Non-pigmented ciliary epithelial cell (primary cell): ENCODE measurements around the gene FAM210B.
A peak's percentile ranks its signal among the peaks of the same experiment; 100 is the strongest.
"Not testable (repeated sequence)": the region's sequence is repeated elsewhere in the genome, so short reads cannot be mapped to it uniquely, and the experiment has no call there.

Source experiments
- DNase-seq: peaks from one replicate; pipeline ENCODE4 v3.0.0-alpha.2; 2010; ENCODE audit warnings: low read depth

FAM210B gene

DNA sequence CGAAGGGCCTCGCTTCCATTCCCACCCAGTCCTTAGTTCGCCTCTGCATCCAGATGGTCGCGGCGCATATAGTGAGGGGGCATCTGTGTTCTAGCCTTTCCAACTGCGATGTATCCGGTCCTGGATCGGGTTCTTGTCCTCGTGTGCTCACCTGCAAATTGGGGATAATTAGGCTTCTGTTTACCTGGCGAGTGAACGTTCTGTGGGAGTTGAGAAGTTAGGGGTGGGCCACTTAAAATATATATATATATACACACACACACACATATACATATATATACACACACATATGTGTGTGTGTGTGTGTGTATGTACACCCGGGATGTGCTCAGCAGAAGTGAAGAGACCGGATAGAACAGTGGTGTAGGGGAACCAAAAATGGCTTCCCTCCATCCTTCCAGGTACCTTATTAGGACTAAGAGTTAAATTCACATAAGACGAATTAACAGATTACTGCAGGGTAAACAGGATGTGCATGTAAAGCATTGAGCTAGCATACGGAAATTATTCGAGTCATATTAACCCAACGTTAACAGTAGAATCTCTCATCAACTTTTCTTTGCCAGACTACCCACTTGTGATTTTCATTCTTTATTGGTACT, 34.2 kb downstream of the FAM210B start:
- no peak for DNase-seq

DNA sequence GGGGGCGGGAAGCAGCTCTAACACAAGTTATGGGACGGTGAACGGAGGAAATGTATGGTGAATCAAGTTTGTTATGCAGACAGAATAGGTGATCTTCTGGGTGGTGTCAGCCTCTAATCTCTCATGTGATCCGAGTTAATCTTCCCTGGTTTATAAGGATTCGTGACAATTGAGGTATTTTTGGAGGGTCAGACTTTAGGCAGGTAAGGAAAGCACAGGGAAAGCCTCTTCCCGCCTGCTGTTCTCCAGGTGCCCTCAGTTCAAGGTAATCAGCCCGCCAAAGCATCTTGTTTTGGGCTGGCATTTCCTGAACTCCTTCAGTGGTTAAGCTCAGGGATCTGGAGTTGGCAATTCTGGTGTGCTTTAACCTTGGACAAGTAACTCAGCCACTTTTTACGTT, 34.9 kb downstream of the FAM210B start:
- DNase-seq, result no peak

DNA sequence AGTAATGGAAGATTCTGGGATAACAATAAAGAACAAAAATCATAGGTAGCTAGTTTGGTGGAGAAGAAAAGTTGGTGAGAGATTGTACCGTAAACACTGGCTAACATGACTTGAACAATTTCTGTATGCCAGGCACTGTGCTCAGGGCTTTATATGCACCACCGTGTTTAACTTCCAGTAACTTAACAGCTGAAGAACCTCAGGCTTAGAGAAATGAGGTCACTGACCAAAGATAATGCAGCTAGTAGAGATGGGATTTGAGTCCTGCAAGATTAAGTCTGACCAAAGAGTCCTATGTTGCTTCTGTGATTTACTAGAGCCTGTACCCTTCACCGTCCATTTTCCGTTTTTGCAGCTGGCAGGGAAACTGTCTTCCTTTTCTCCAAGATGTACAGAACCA, 36.4 kb downstream of the FAM210B start:
- DNase-seq, result no peak

DNA sequence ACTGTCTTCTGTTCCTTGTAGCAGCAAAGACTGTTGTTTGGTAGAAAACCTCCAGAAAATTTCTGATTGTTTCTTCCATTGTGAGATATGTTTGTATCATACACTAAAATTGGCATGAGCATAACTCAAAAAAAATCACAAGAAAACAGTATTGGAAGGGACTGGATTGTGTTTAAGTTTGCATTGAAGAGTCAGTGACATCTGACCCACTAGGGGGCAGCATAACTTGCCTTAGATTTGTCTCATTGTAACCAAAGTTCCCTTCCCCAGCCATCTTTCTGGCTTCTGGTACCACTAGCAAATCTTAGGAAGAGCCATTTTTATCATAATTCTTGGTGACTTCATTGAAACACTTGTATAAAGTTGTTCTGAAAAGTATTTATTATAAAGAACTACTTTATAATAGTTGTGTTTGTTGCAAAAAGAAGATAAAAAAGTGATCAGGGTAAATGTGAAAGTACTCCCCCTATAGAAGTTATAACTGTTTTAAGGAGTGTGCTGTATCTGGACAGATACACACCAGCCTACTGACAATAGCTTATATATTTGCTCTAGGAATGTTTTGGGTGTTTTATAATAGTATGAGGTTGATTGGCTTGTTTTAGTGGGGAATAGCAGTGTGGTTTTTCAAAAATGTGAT, 41.3 kb downstream of the FAM210B start:
- DNase-seq, result peak; percentile 46

DNA sequence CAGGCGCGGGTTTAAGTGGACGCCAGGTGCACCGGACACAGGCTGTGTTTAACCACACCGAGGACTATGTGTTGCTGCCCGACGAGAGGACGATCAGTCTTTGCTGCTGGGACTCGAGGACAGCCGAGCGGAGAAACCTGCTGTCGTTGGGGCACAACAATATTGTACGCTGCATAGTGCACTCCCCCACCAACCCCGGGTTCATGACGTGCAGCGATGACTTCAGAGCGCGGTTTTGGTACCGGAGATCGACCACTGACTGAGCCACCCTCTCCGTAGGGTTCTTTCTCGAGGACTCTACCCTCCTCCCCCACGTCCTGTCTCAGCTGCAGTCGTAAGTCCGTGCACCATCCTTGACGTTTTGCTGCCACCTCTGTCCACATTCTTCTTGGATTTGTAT, 44.7 kb downstream of the FAM210B start:
- no peak for DNase-seq

DNA sequence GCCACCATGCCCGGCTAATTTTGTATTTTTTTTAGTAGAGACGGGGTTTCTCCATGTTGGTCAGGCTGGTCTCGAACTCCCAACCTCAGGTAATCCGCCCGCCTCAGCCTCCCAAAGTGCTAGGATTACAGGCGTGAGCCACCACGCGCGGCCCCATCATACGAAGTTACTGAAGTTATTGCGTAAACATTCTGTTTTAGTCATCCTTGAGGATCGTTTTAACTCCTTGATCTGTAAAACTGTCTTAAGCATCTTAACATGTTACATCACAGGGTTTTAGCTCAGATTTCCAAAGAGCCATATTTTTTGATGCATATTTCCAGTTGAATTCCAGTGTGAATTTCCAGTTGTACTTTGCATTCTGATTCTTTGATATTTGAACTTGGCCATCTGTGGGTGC, 46.6 kb downstream of the FAM210B start:
- not testable (repeated sequence) for DNase-seq

DNA sequence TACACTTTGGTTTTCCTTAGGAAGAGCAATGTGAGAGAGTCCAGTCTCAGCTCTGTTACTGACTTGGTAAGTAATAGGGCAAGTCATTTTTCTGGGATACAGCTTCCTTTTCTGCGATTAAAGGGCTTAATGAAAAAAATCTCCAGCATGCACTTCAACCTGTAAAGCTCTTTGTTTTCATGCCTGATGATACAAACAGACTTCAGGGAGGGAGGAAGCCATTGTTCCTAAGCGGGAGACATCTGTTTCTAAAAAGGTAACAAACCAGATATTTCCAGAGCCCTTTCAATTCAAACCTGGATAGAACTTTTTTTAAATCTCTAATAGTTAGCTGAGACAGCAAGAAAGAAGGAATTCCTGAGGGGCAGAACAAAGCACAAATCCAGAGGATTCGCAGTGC, 48.1 kb downstream of the FAM210B start:
- no peak for DNase-seq

DNA sequence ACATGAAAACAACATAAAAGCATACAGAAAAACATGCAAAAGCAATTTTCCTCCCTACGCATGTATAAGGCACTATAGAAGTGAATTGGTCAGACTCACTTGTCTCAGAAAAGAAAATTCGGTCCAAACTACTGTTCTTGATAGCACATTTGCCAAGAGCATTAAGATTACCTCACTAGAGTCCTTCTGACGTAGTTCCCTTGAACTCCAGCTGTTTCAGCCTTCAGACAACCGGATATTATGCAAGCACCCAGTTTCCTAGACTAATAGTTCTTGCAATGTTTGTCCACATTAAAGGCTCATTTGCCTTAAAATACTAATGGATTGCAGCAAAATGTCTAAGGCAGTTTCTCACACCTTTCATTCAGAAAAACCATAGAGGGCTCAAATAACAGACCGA, 50.7 kb downstream of the FAM210B start:
- DNase-seq, result no peak

DNA sequence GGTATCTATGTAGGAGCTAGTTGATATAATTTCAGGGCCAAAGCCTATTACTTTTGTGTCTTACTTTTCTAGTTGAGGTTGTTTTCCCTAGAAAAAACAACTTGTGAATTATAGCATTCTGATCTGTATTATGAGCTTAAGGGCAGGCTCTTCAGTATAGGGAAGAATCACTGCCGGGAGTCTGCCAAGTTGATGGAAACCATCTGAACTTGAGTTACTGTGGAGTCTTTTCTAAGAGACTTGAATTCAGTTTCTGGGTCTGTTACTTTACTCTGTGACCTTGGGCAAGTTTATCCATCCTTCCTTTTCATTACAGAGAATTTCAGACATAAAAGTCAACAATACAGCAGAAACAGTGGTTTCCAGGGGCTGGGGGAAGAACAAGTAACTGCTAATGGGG, 51.2 kb downstream of the FAM210B start:
- no peak for DNase-seq

DNA sequence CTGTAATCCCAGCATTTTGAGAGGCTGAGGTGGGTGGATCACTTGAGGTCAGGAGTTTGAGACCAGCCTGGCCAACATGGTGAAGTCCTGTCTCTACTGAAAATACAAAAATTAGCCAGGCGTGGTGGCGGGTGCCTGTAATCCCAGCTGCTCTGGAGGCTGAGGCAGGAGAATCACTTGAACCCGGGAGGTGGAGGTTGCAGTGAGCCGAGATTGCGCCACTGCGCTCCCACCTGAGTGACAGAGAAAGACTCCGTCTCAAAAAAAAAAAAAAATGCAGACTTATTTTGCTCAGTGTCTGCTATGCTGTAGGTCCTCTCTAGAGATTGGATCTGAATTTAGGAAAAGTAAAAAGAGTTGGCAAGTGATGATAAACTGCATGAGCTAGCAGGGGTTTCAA, 52.5 kb downstream of the FAM210B start:
- not testable (repeated sequence) for DNase-seq

DNA sequence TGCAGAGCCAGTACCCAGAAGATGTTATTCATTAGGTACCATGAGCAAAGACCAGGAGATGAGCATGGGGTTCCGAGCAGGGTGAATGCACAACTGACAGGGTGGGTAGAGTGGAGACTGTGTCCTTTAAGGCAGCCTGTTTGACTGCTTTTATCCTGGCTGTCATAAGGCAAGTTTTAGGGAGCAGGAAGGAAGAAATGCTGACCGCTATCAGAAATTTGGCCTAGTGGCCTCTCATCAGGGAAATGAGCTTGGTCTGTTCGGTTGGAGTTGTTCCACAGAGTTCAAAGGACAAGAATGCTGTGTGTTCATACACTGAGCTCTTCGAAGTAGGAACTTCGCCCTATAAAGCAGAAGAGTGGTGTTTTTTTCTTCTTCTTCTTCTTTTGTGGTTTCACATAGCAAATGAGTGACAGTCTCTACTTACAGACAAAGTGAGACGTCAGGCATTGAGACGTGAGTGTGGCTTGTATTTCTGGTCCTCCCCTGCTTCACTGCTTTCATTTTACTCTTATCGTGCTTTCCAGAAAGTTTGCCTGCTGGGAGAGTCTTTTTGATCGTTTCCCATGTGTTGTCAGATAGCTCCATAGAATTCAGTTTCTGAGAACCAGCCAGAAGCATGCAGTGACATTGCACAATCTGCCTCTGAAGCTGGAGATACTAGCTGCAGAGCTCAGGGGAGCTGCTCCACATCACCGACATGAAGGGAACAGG, 53.1 kb downstream of the FAM210B start, which contains the start of gene CASS4:
TSS of gene CASS4 (plus strand) at position 502 of the 714 bp plus-strand sequence. CDS start at position 701, 199 bp downstream.
- peak; percentile 57 for DNase-seq

DNA sequence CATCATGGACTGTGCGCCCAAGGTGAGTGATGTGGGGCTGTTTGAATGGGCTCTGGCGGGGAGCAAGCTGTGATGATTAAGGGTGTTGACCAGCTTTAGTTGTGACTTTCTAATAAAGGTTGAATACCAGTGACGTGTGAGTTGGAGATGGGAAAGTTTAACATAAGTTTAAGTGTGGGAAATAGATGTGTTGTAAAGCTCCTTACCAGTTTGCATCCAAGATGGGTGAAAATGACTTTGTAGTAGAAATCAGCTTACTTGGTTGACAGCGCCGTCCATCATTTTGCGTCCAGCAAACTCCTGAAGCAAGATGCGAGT, 53.7 kb downstream of the FAM210B start:
- no peak for DNase-seq

DNA sequence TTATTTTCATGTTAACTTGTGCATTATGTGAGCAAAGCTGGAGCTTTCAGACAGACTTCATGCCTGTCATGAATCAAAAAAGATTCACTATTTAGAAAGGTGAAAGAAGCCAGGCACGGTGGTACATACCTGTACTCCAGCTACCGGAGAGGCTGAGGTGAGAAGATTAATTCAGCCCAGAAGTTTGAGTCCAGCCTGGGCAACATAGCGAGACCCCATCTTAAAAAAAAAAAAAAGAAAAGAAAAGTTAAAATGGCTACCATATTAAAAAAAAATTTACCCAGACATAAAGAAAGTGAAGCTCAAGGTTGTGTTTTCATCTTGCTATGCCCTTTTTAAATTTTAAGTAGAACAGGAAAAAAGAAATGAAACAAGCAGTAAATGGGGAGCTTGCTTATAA, 54.2 kb downstream of the FAM210B start:
- no peak for DNase-seq

DNA sequence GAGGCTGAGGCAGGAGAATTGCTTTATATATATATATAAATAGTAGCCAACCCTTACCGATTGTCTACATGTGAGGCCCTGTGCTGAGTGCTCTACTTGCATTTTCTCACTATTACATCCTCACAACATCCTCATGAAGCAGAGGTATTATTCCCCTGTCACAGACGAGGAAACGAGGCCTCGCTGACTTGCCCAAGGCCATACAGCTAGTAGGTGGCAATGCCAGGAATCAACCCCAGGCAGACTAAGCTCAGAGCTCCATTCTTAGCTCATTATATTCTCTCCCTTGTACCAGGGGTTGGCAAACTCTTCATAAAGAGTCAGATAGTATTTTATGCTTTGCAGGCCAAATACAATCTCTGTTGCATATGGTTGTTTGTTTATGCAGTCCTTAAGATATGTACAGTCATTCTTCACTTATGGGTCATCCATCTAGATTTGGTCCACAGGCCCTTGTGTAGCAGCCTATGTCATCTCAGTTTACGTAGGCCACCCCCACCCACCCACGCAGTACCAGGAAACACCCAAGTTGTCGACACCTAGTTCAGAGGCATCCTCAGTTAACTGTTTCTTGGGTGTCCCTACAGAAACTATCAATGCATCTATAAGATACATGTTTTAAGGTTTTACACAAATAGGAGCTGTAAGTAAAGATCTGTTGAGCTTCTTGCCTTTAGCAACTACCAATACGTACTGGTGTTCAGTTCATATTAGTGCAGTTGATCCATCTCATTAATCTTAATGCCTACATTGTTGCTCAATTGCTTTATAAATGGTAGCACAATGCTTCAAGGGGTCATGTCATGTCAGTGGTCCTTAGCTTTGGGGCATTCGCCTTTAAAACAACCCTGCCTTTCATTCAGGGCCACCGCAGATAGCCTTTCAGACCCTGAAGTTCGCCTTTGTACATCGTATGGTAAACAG, 56.3 kb downstream of the FAM210B start:
- peak; percentile 90 for DNase-seq

DNA sequence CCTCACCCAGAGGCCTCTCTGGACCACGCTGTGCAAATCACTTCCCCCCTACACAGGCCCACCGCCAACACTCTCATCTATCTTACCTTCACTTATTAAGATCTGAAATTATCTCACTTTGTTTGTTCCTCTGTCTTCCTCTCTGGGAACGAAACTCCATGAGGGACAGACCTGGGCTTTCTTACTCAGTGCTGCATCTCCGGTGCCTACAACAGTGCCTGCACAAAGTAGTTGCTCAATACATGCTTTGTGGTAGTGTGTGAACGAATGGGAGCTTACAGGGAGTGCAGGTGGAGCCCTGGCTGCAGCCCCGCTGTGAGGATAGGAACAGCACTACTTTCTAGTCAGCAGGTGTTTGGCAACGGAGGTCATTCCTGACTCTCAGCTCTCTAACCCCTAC, 58.6 kb downstream of the FAM210B start:
- no peak for DNase-seq

DNA sequence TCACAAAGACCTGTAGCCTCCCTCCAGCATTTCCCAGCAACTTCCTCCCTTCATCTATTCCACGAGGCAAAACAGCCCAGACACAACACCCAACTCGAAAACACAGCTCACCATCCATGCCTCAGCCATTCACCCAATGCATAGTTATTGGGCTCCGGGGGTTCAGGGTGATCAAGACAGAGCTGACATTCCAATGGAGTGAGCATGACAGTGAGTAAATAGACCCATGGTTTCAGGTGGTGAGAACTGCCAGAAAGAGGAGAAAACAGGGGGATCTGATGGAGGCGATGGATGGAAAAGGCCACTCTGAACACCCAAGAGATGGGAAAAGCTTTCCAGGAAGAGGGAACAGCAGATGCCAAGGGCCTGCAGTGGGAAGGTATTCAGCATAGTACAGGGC, 59.1 kb downstream of the FAM210B start:
- DNase-seq, result no peak
